GM10248 (cell line): ENCODE measurements around the gene NDUFA9.

Experiments used
- CTCF ChIA-PET: fragments of 300-600 bp; sonication (Branson Sonifier 250); formaldehyde crosslinking; extraction: SDS; loops from one replicate; lab custom pipeline; 2021; ENCODE audit warnings: antibody characterized with exemption; lab: Yijun Ruan, JAX
- POLR2A ChIA-PET: fragments of 350-650 bp; sonication (Branson Sonifier 250); formaldehyde crosslinking; extraction: SDS; loops from one replicate; lab custom pipeline; 2020; ENCODE audit warnings: antibody characterized with exemption; lab: Yijun Ruan, JAX
- DNase-seq: peaks from one replicate; pipeline ENCODE4 v3.0.0; 2012; ENCODE audit errors: extremely low spot score
- CTCF ChIP-seq: IDR thresholded peaks from 2 replicates; pipeline ENCODE4 v1.5.1; 2012; ENCODE audit warnings: mild to moderate bottlenecking, low read depth; ENCODE audit errors: extremely low read depth, missing control alignments, control extremely low read depth

The NDUFA9 gene

GRCh38 chr12:4643747-4644146 lies 5.2 kb upstream of the NDUFA9 start:
- no peak for TF ChIP-seq CTCF
- ChIA-PET CTCF (interaction anchor here (1.0 to 3.3 kb wide), 7 partner anchors 14 to 222 kb away, joined by 3 to 13 read pairs (median 4); no protein-coding TSS in a partner anchor), POLR2A (no interaction called here)
- DNase-seq = peak; percentile 35

GRCh38 chr12:4645023-4645422 lies 3.9 kb upstream of the NDUFA9 start:
- DNase-seq = no peak
- TF ChIP-seq CTCF = no peak
- ChIA-PET POLR2A (no interaction called here), CTCF (interaction anchor here (1.4 to 3.3 kb wide), 2 partner anchors 40 to 41 kb away, joined by 4 to 13 read pairs; no protein-coding TSS in a partner anchor)

GRCh38 chr12:4648104-4648500 lies 812 bp upstream of the NDUFA9 start:
- DNase-seq = no peak
- no peak for TF ChIP-seq CTCF
- POLR2A ChIA-PET = no interaction called here
- CTCF ChIA-PET = interaction anchor here (1.1 to 2.6 kb wide), 3 partner anchors 30 to 45 kb away, joined by 3 to 15 read pairs (median 4); no protein-coding TSS in a partner anchor

GRCh38 chr12:4649358-4649661 lies 396 bp downstream of the NDUFA9 start:
- ChIA-PET POLR2A (no interaction called here), CTCF (interaction anchor here (0.7 to 2.6 kb wide), 5 partner anchors 11 to 46 kb away, joined by 3 to 15 read pairs (median 4); no protein-coding TSS in a partner anchor)
- DNase-seq = no peak
- TF ChIP-seq CTCF = no peak

- no peak for DNase-seq
- POLR2A ChIA-PET = no interaction called here
- no peak for TF ChIP-seq CTCF
- CTCF ChIA-PET = interaction anchor here (1.0 to 1.6 kb wide), 4 partner anchors 9 to 49 kb away, joined by 4 to 5 read pairs (median 4); no protein-coding TSS in a partner anchor
Observed at GRCh38 chr12:4653257-4653656, 4.3 kb downstream of the NDUFA9 start.

GRCh38 chr12:4653691-4654090 lies 4.8 kb downstream of the NDUFA9 start:
- ChIA-PET POLR2A (no interaction called here), CTCF (no interaction called here)

More at GRCh38 chr12:4653691-4654090, 4.8 kb downstream of the NDUFA9 start:
- no peak for DNase-seq
- TF ChIP-seq CTCF = no peak
